CD4-positive, alpha-beta T cell treated with Interferon alpha-2 for 1 hour (primary cell): ENCODE data around the gene HECTD1.
"Not testable (repeated sequence)": the region's sequence is repeated elsewhere in the genome, so short reads cannot be mapped to it uniquely, and the experiment has no call there.

Source experiments
- DNase-seq, 2 donors: peaks; one replicate each; pipeline ENCODE4 v3.0.0-alpha.2; 2020 to 2022

HECTD1 gene

DNA sequence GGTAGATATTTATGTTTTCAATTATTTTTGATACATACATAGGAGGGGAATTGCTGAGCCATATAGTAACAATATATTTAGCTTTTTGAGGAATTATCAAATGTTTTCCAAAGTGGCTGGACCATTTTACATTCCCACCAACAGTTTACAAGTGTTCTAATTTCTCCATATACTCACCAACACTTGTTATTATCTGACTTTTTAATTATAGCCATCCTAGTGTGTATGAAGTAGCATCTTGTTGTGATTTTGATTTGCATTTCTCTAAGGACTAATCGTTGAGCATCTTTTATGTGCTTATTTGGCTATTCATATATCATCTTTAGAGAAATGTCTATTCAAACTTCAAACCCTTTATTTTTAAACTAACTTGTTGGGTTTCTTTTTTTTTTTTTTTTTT is 17.2 kb upstream of the HECTD1 start:
- no peak for DNase-seq

DNA sequence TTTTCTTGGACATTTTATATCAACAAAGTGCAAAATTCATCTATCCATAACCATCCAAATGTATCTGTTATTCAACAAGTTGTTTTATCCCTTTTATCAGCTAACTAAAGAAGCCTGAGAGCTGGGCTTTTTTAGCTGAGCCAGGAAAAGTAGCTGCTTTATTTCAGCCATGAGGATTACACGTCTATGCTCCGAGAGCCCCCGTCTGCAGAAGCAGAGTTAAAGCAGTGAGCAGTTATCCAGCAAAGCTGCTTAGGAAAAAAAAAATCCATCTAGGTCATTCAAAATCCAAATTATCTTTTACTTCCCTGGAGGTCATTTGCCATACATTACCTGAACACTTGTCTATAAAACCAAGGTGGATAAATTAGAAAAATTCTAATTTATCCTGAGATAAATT is 15.7 kb upstream of the HECTD1 start:
- no peak for DNase-seq

DNA sequence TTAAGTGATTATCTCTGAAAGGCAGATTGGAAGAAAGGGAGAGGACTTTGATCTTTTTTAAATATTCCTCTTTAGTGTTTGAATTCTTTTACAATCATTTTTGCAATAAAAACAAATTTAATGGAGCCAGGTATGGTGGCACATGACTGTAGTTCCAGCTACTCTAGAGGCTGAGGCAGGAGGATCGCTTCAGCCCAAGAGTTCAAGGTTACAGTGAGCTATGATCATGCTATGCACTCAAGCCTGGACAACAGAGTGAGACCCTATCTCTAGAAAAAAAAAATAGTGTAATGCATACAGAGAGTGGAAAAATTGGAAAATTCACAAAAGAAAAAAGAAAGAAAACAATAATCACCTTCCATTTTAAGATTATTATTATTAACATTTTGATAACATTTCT is 15.2 kb upstream of the HECTD1 start:
- no peak for DNase-seq

DNA sequence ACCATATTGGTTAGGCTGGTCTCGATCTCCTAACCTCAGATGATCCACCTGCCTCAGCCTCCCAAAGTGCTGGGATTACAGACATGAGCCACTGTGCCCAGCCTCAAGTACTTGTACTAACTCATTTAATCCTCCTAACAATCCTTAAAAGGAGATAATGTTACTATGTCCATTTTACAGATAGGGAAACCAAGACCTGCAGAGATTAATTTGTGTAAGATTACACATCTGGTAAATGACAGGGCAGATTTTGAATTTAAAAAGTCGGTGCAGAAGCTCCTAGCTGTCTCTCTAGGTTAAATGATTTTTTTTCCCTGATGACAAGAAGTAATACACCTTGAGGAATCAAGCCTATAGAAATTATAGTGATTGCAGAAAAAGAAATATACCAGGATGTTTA is 13.7 kb upstream of the HECTD1 start:
- DNase-seq, result no peak

DNA sequence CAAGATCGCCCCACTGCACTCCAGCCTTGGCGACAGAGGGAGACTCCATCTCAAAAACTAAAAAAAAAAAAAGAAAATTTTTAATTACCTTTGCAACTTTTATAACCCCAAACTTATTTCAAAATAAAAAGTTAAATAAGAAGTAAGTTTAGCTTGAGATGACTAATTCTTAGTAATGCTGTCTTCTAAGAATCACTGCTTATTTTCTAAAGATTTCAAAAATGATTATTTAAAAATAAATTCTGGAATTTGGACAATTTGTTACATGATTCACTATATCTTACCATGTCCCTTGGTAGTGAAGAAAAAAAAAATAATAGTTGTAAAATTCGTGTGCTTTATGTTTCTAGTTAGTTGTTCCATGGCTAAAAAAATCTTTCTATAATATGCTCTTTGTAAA is 11.6 kb upstream of the HECTD1 start:
- no peak for DNase-seq

DNA sequence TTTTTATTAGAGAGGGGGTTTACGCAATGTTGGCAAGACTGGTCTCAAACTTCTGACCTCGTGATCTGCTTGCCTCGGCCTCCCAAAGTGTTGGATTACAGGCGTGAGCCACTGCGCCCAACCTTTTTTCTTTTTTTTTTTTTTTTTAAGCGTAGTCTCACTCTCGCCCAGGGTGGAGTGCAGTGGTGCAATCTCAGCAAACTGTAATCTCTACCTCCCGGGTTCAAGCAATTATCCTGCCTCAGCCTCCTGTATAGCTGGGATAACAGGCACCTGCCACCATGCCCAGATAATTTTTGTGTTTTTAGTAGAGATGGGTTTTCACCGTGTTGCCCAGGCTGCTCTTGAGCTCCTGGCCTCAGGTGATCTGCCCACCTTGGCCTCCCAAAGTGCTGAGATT is 8.8 kb upstream of the HECTD1 start:
- DNase-seq, result no peak

DNA sequence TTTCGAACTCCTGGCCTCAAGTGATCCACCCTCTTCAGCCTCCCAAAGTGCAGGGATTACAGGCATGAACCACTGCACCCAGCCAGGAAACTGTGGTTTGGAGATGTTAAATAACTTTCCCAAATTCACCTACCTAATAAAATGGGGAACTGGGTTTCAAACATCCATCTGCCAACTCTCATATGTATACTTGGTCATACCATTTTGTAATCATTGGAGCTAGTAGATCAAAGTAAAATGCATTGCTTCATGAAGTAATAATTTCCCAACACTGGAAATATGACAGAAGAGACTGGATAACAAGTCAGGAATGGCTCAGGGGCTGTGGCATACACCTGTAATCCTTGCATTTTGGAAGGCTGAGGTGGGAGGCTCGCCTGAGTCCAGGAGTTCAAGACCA is 5.3 kb upstream of the HECTD1 start:
- DNase-seq, result no peak

DNA sequence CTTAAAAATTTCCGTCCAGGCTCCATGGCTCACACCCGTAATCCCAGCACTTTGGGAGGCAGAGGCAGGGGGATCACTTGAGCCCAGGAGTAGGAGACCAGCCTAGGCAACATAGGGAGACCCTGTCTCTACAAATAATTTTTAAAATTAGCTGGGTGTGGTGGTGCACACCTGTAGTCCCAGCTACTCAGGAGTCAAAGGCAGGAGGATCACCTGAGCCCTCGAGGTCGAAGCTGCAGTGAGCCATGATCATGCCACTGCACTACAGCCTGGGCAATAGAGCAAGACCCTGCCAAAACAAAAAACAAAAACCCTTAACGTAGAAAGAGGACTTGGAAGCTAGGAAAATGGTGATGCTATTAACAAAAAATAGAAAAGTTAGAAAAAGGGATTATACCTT is 2.0 kb upstream of the HECTD1 start:
- no peak for DNase-seq

DNA sequence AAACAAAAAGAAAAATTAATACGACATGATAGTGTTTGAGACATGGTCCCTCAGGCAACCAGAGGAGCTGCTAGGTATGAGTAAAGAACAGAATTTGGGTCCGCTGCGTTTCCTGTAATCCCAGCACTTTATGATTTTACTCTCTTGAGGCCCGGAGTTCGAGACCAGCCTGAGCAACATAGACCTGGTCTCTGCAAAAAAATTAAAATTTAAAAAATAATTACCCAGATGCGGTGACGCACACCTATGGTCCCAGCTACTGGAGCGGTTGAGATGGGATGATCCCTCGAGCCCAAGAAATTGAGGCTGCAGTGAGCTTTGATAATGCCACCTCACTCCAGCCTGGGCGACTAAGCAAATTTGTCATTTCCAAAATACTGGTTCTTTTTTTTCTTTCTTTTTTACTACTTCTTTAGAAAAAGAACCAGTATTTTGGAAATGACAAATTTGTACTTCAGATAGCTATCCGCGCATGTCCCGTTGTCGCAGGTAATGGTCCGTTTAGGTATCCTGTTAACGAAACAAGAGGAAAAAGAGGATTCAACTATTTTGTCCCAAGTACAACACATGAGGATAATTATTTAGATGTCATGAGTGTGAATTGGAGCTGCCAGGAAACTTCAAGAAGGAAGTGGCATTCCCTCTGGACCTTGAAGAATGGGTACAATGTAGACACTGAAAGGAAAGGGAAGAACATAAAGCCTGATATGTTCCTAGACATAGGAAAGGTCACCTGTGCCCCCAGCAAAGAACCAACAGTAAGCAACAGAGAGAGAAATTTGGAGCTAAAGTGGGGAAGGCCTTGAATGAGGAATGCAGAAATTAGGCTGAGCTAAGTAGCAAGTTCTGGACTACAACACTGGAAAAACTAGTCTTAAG is 1.2 kb upstream of the HECTD1 start:
- DNase-seq, result no peak

DNA sequence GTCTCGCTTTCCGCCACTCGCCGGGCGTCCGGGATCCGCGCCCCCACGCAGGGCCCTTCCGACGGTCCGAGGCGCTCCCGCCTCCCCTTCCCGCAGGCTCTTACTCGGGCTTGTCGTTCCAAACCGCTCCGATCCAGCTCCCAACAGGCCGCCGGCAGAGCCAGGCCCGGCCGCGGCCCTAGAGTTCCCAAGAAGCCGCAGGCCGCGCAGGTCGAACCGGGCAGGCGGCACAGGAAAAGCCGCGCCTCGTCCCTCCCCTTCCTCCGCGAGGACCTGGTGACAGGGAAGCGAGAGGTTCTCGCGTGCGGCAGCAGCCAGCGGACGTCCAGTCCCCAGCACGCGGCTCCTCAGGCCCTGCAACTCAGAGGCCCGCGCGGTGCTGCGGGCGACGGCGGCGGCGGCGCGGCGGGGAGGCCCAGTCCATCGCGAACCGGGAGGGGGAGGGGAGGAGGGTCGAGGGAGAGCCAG is 272 bp downstream of the HECTD1 start:
- DNase-seq, result no peak

DNA sequence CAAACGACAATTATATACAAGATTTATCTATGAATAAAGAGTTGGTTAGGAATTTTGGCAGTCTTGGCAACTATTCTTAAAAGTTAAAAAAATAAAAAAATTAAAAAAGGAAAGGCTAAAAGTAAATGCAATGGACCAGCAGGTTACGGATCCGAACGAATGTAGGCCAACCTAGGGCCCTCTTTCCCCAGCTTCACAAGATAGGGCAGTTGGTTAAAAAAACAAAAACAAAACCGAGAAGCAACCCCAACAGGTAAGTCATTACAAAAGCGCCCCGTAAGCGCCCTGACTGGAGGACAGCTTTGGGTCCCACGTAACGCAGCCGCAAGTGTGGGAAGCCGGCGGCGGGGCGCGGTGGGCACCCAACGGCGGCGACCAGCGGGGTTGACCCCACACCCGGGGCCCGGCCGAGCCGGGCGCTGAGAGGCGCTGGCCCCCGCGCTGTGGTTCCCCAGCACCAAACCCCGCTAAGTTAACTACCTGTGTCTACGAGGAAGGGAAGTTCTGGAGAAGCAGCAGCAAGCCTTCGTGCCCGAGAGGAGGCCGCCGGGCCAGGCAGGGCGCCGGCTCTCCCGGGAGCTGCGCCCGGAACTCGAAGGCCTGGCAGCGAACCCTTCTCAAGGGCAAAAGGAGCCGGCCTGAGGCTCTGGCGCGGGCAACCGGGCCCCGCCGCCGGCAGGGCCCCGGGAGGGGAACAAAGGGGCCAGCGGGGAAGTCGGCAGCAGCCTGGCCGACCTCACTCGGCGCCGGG is 882 bp downstream of the HECTD1 start:
- DNase-seq, result peak; percentile 38 to 62

DNA sequence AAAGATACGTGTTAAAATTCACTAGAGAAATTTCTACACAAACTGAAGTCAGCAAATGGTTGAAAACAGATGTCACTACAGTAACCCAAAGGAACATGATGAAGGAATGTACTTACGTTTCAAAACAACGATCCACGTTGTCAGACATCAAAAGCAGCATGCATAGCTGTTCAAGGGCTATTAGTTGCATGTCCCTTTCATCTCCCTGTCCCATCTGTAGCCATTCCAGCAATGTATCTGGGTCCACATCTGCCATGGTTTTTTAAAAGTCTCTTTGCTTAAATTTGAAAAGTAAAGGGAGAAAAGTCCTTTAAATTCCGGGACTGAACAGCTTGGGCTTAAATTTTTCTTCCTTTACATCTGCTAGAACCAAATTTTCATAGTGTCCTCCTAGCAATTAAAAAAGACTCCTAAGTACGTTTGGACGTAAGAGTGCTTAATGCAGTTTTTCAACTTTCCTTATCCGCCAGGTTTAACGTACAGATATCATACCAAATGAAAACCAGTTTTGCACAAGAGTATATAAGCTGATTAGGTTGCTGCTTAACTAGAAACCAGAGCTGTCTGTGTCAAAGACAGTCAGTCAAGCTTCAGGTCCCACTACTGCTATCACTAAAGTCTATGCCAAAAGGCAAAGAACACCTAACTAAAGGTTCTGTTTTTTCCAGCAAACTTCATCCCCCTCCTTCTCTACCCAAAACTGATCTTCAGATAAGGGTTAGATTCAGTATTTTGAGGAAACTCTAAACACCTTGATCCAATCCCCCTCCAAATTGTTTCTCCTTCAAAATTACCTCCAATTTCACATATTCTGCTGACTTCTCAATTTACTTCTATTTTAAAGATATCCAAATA is 1.7 kb downstream of the HECTD1 start:
- DNase-seq, result peak in 1 of 2 donors; percentile 24

DNA sequence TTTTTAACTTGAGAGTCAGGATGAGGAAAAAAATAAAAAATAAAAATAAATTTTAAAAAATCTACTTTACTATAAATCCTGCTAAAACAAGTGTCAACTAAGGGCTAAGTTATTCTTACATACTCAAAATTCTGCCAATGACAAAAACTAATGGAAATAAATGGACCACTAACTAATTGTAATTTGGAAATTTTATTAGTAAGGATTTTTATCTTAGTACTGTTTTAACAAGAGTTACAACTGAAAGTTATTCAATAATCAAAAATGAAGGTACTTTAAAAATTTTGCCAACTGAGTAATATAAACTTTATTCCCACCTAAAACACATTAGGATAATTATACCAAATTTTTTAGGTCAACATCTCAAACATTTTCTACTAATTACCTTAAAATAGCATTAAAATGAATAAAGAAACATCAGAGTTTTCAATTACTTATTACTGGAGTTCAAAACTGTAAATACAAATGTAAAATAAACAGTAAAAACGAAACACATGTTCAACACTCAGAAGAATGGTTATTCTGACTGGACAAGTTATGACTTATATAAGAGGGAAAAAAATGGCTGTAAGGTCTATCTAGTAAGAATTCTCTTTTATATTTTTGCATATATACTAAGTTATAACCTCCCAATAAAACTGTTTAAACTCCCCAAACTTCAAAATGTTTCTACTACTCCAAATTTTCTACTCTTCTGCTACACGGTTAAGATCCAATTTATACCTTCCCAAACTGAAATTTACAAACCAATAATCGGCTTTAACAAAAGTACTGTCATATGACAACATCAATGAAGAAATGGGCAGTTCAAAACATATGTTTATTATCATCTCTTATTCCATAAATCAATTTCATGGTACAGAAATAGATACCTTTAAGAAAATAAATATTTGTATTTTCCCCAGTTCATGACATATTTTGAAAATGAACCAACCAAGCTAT is 2.7 kb downstream of the HECTD1 start:
- DNase-seq, result no peak

DNA sequence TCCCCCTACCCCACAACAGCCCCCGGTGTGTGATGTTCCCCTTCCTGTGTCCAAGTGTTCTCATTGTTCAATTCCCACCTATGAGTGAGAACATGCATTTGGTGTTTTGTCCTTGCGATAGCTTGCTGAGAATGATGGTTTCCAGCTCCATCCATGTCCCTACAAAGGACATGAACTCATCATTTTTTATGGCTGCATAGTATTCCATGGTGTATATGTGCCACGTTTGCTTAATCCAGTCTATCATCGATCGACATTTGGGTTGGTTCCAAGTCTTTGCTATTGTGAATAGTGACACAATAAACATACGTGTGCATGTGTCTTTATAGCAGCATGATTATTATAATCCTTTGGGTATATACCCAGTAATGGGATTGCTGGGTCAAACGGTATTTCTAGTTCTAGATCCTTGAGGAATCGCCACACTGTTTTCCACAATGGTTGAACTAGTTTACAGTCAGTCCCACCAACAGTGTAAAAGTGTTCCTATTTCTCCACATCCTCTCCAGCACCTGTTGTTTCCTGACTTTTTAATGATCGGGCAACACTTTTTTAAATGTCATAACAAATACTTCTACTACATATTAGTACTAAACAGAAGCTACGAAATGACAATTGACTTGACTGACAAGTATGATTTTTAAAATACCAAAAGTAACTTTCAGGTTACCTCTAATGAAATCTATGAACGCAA is 3.5 kb downstream of the HECTD1 start:
- not testable (repeated sequence) for DNase-seq

DNA sequence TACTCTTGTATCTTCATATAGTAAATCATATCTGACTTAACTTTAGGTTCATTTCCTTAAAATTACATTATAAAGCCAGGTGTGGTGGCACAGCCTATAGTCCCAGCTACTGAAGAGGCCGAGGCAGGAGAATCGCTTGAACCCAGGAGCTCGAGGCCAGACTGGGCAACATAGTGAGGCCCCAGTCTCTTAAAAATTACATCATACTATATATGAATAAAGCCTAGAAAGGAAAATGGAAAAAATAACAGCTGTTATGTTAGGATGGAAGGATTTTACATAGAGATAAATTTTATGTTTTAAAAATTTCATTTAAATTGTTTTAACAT is 4.2 kb downstream of the HECTD1 start:
- DNase-seq, result no peak

DNA sequence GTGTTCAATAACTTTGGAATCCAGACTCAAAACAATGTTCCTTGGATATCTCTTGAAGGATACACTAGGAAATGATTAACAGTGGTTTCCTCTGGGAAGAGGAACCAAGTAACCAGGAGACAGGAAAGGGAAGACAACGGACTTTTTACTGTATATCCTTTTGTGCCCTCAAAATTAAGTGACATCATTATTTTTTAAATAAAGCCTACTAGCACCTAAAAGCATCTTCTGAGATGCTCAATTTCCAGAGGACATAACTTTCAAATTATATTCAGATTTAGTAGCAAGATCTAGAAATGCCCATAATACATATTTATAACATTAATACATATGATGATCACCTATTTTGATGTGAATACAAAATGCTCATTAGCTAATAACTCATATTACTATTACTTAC is 6.5 kb downstream of the HECTD1 start:
- no peak for DNase-seq

DNA sequence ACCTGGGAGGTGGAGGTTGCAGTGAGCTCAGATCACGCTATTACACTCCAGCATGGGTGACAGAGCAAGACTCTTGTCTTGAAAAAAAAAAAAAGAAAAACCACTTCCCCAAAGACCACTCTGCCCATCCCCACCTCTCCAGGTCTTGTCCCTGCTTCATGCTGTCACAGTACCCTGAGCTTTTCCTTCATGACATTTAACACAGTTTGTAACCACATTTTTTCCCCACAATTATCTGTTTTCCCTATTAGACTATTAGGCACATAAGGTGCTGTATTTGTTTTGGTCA is 6.9 kb downstream of the HECTD1 start:
- no peak for DNase-seq

DNA sequence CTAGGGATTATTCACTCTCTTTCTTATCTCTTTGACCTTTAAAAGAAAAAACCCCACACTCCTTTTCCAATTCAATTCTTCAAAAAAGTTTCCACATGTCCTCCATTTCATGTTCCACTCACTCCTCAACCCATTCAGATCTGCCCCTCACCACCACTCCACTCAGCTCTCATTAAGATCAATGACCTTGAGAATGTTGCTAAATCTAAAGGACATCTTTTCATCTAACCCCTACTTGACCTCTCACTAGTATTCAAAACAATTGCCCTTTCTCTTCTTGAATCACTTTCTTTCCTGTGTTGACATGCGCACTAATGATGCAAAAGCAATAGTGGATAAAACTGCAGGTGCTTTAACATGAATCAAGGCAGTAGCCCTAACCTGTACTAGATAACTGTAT is 9.9 kb downstream of the HECTD1 start:
- no peak for DNase-seq

DNA sequence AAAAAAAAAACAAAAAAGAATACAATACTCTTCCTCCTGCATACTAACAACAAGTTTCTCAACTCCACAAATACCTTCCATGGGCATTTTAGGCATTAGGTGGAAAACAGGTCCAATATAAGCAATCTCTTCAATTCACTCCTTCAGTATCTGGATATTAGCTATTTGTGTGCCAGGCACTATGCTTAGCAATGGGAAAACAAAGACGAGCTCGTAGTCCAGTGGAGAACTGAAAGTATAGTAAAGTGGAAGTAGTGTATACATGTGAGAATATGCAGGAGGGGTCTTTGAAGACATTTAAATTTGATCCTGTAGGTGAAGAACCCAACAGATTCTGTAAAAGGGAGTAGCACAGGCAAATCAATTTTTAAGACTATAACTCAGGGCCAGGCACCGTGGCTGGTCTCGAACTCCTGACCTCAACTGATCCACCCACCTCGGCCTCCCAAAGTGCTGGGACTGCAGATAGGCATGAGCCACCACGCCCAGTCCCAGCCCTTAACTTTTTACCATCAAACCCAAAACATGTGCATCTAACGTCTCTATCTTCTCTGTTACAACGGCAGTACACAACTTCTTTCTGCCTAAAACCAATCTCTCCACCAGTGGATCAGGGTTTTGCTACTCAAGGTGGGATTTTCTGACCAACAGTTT is 10.6 kb downstream of the HECTD1 start:
- no peak for DNase-seq

DNA sequence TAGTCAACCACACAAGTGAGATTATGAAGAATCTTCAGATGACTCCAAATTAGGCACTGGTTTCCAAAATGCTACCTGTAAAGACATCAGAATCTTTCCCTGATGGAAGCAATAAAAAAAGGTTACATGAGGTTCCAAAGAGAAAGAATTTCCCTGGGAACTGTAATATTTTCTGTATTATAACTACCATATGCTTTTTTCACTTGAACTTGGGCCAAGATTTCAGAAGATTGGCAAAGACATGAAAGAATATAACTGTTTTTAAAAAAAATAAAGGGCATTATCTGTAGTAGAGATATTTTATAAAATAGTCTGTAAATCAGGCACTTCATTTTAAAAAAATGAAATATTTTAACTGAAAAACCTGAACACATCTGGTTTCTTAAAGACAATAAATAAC is 12.9 kb downstream of the HECTD1 start:
- DNase-seq, result no peak

DNA sequence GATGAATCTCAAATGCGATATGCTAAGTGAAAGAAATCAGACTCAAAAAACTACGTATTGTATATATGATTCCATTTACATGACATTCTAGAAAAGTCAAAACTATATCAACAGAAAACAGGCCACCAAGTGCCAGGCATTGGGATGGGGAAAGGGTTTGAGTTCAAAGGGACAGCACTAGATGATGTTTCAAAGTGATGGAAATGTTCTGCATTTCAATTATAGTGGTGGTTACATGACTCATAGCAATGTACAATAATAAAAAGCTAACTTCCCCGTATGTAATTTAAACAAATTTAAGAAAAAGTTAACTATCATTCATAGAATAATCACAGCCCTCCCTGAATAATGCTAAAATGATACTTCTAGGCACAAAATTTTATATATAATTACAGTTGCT is 13.5 kb downstream of the HECTD1 start:
- DNase-seq, result no peak
